Measurements from ENCODE around the gene PLXNC1.
A peak's percentile ranks its signal among the peaks of the same experiment; 100 is the strongest.

Gene PLXNC1

GRCh38 chr12:94147991-94148738, at the start of gene PLXNC1:
Gene PLXNC1, plus strand, starts transcription at chr12:94148577. Its CDS starts 395 bp downstream, at chr12:94148972.
- H3K27ac ChIP-seq (ENCODE audit: low read depth, low read length, poor library complexity, severe bottlenecking), result no peak within 1 kb of the TSS
- no peak within 1 kb of the TSS for H2AFZ ChIP-seq (ENCODE audit: low read length)

GRCh38 chr12:94099191-94099590, 49.2 kb upstream of the PLXNC1 start:
- Histone ChIP-seq H2AFZ (ENCODE audit: low read length) (no peak overlapping the region), H3K79me2 (ENCODE audit: insufficient read depth, low read length) (no peaks in the 10 kb centered on the region), H3K36me3 (ENCODE audit: insufficient read depth, low read length) (no peaks in the 10 kb centered on the region), H3K9me2 (ENCODE audit: low read depth, low read length) (no peaks in the 10 kb centered on the region), H3K9ac (ENCODE audit: low read length) (no peak overlapping the region), H3K4me3 (ENCODE audit: low read depth, low read length, poor library complexity, severe bottlenecking) (no peak overlapping the region), H4K20me1 (ENCODE audit: insufficient read depth, low read length) (no peaks in the 10 kb centered on the region), H3K4me1 (ENCODE audit: insufficient read depth, low read length, severe bottlenecking) (peaks cover 7% of the 10 kb centered on the region), H3K27me3 (ENCODE audit: insufficient read depth, low read length) (0 out of 2 replicates have a peak, but pooled peaks cover 4% of the 10 kb centered on the region), H3K4me2 (ENCODE audit: low read length) (no peak overlapping the region), H3K27ac (ENCODE audit: low read depth, low read length, poor library complexity, severe bottlenecking) (no peak overlapping the region), H3K9me3 (ENCODE audit: low read length) (no peaks in the 10 kb centered on the region), H3F3A (ENCODE audit: insufficient read depth, low read length) (no peaks in the 10 kb centered on the region)
- TF ChIP-seq EZH2 (IDR thresholded peaks at IDR 0.05; ENCODE audit: borderline replicate concordance, low read length) (no peak), CTCF (IDR thresholded peaks at IDR 0.05; ENCODE audit: low read length) (no peak)

More at GRCh38 chr12:94147991-94148738, at the start of gene PLXNC1:
- no peaks in the 10 kb centered on the region for H3K36me3 ChIP-seq (ENCODE audit: insufficient read depth, low read length)
- H3F3A ChIP-seq (ENCODE audit: insufficient read depth, low read length), result no peaks in the 10 kb centered on the region
- peak within 1 kb of the TSS; percentile 35; the same call in 1 of the 2 replicates for H3K9ac ChIP-seq (ENCODE audit: low read length)
- H3K9me3 ChIP-seq (ENCODE audit: low read length), result no peaks in the 10 kb centered on the region
- peak within 1 kb of the TSS; percentile 68 for H3K4me3 ChIP-seq (ENCODE audit: low read depth, low read length, poor library complexity, severe bottlenecking)
- no peak for TF ChIP-seq EZH2 (IDR thresholded peaks at IDR 0.05; ENCODE audit: borderline replicate concordance, low read length)
- TF ChIP-seq CTCF (IDR thresholded peaks at IDR 0.05; ENCODE audit: low read length), result no peak
- no peaks in the 10 kb centered on the region for H4K20me1 ChIP-seq (ENCODE audit: insufficient read depth, low read length)
- peak within 1 kb of the TSS; percentile 81 for H3K4me2 ChIP-seq (ENCODE audit: low read length)
- H3K4me1 ChIP-seq (ENCODE audit: insufficient read depth, low read length, severe bottlenecking), result peaks cover 24% of the 10 kb centered on the region
- peaks cover 22% of the 10 kb centered on the region for H3K27me3 ChIP-seq (ENCODE audit: insufficient read depth, low read length)
- H3K9me2 ChIP-seq (ENCODE audit: low read depth, low read length), result no peaks in the 10 kb centered on the region
- no peaks in the 10 kb centered on the region for H3K79me2 ChIP-seq (ENCODE audit: insufficient read depth, low read length)

GRCh38 chr12:94099632-94100031, 48.7 kb upstream of the PLXNC1 start:
- Histone ChIP-seq H3K9me3 (ENCODE audit: low read length) (no peaks in the 10 kb centered on the region), H2AFZ (ENCODE audit: low read length) (no peak overlapping the region), H3K4me2 (ENCODE audit: low read length) (no peak overlapping the region)

More at GRCh38 chr12:94099632-94100031, 48.7 kb upstream of the PLXNC1 start:
- no peaks in the 10 kb centered on the region for H3K79me2 ChIP-seq (ENCODE audit: insufficient read depth, low read length)
- no peaks in the 10 kb centered on the region for H3K9me2 ChIP-seq (ENCODE audit: low read depth, low read length)
- no peaks in the 10 kb centered on the region for H3K36me3 ChIP-seq (ENCODE audit: insufficient read depth, low read length)
- 0 out of 2 replicates have a peak, but pooled peaks cover 4% of the 10 kb centered on the region for H3K27me3 ChIP-seq (ENCODE audit: insufficient read depth, low read length)
- no peaks in the 10 kb centered on the region for H3F3A ChIP-seq (ENCODE audit: insufficient read depth, low read length)
- no peak overlapping the region for H3K9ac ChIP-seq (ENCODE audit: low read length)
- no peak for TF ChIP-seq CTCF (IDR thresholded peaks at IDR 0.05; ENCODE audit: low read length)
- no peak for TF ChIP-seq EZH2 (IDR thresholded peaks at IDR 0.05; ENCODE audit: borderline replicate concordance, low read length)
- no peak overlapping the region for H3K27ac ChIP-seq (ENCODE audit: low read depth, low read length, poor library complexity, severe bottlenecking)
- H3K4me3 ChIP-seq (ENCODE audit: low read depth, low read length, poor library complexity, severe bottlenecking), result no peak overlapping the region
- H3K4me1 ChIP-seq (ENCODE audit: insufficient read depth, low read length, severe bottlenecking), result peaks cover 7% of the 10 kb centered on the region
- H4K20me1 ChIP-seq (ENCODE audit: insufficient read depth, low read length), result no peaks in the 10 kb centered on the region

Measured in OCI-LY1 (cell line).